Esophagus mucosa (tissue), 1 donor: ENCODE results near the gene SCYL2. TPM values are rescaled to one million over a fixed set of nuclear protein-coding genes. Genes with fewer than 3 reads are reported as not detected.
"Not testable (repeated sequence)": the region's sequence is repeated elsewhere in the genome, so short reads cannot be mapped to it uniquely, and the experiment has no call there.

Experiments
- ATAC-seq: fragments of 200-7000 bp; cut with Tn5 transposase; one replicate; pipeline ENCODE4 v1.9.1; 2020
- total RNA-seq: library from RNA; stranded (reverse); gene quantifications from one replicate; pipeline ENCODE4 v1.2.4, GENCODE V29; 2023
- donor health status: DM: yes; HTN: yes; CAD: no.

SCYL2 gene
- total RNA-seq, 1 donor from 2014 or later, result 29.3 TPM

DNA sequence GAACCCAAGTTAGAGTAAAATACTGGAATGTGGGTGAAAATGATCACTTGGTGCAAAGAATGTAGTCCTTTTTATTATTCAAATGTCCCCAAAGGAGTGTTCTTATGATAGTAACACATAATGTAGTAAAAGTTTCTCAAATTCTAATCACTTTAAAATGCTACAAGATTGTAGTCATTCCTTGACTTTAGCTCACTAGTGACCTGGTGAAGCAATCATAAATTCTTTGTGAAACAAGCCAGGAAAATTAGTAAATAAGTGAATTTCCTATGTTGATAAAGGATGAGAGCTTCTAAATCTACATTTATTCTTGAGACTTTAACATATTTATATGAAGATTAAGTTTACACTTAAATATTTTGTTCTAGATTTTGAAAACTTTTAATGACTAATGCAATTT, 59.2 kb downstream of the SCYL2 start:
- ATAC-seq, result no peak

DNA sequence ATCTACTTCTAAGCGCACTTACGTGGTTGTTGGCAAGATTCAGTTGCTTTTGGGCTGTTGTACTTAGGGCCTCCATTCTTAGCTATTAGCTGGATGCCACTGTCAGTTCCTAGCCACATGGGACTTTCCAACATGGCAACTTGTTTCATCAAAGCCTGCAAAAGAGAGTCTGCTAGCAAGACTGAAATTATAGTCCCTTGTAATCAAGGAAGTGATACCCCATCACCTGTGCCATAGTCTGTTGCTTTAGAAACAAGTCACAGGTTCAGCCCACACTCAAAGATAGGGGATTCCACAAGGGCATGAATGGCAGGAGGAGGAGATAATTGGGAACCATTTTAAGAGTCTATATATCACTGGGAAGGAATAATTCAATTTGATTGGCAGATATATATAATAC, 62.8 kb downstream of the SCYL2 start:
- ATAC-seq, result no peak

DNA sequence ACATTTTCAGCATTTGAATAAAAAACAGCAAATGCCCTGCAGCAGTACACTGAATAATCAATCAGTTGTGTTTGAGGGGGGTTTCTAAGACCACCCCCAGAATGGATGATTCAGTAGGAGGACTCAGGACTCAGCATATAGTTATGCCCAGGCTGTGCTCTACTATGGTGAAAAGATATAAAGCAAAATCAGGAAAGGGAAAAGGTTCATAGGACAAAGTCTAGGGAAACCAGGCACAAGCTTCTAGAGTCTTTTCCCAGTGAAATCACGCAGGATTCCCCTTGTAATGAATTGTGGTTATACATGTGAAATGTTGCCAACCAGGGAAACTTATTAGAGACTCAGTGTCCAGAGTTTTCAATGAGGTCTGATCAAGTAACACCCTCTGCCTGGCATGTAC, 64.9 kb downstream of the SCYL2 start:
- ATAC-seq, result no peak

DNA sequence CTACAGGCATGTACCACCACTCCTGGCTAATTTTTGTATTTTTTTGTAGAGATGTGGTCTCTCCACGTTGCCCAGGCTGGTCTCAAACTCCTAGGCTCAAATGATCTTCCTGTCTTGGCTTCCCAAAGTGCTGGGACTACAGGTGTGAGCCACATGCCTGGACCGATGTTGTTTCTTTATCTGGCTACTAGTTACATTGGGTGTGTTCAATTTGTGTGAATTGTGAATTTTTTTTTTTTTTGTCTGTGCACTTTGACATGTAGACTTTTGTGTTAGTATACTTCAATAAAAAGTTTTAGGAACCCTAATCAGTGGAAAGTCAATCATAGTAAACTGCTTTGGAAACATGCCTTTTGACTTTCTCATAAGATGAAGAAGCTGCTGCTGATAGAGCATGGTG, 65.9 kb downstream of the SCYL2 start:
- ATAC-seq, result no peak

DNA sequence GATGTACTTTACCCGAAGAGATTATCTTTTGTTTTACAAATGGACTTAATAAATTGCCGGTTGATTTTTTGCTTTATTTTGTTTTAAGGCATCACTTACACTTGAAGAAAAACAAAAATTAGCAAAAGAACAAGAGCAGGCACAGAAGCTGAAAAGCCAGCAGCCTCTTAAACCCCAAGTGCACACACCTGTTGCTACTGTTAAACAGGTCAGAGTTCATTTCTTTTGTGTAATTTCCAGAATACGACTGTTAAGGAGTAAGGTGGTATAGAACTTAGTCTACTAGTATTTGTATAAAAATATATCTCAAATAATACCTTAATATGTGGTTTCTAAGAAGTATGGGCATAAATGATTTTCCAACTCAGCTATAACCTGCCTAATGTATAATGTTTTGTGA, 70.3 kb downstream of the SCYL2 start:
- no peak for ATAC-seq

DNA sequence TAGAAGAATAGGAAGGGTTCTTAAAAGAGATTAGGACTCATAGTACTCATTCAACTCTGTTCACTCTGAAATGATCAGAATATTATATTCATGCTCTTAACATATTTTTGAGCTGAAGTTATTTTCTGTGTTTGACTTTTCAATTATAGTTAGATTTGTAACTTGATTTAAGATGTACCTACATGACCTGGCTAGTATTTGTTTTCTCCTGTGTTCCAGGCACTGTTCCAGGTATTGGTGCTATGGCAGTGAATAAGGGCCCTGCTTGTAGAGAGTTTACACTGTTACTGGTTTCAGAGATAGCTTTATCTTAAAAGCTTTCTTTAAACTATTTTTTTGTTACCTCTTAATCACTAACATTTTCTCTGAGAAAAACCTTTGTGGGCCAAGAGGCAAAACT, 70.8 kb downstream of the SCYL2 start:
- ATAC-seq, result no peak

DNA sequence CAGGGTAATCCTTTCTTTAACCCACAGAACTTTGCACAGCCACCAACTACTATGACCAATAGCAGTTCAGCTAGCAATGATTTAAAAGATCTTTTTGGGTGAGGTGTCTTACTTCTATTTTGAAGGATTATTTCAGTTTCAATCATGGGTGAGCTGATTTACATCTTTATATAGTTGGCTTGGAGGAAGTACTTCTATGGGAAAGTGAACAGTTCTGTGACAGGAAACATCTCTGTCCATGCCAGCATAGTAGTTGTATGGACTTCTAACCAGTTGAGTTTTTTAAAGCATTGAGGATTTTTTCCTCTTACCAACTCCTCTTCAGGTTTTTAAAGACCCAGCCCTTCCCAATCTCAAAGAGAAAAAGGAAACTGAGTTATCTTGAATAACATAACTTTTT, 72.1 kb downstream of the SCYL2 start:
- ATAC-seq, result no peak

DNA sequence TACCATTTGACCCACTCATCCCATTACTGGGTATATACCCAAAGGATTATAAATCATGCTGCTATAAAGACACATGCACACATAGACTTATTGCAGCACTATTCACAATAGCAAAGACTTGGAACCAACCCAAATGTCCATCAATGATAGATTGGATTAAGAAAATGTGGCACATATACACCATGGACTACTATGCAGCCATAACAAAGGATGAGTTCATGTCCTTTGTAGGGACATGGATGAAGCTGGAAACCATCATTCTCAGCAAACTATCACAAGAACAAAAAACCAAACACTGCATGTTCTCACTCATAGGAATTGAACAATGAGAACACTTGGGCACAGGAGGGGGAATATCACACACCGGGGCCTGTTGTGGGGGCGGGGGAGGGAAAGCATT, 75.9 kb downstream of the SCYL2 start:
- not testable (repeated sequence) for ATAC-seq

DNA sequence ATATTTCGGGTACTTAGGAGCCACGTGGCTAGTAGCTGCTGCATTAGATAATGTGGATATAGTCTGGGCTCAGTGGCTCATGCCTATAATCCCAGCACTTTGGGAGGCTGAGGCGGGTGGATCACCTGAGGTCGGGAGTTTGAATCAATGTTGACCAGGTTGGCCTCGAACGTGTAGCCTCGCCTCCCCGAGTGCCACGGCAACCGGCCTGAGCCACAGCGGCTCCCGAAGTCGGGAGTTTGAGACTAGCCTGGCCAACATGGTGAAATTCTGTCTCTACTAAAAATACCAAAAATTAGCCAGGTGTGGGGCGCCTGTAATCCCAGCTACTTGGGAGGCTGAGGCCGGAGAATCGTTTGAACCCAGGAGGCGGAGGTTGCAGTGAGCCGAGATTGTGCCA, 77.4 kb downstream of the SCYL2 start:
- ATAC-seq, result not testable (repeated sequence)

DNA sequence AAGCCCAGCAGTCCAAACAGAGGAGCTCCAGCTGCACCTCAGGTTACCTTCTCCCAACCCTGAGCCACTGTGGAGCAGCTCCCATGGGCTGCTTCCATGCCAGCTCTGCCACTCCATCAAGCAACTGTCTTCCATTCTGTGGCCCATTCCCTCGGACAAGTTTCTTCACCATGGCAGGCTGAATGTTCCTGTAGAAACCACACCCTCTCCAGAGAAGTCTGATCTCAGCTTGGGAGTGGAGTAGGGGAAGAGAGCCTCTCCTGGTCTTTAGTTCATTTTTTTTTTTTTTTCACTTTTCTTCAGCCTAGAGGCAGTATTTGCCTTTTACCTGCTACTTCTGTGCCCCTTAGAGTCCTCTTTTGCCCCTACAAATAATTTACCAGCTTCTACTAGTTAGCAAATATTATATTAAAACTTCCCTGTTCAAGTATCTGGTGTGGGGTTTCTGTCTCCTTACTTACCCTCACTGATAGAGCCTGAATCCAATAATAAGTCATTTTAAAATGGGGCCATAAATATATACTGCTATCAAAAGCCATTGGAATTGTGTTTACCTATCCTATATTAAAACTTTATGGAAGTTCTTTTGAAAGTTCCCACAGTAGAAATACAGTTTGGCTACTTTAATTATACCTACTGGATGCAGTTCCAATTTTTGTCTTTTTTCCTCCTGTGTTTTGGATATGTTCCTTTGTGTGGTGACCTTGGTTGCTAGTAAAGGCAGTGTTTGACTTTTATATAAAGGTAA, 78.2 kb downstream of the SCYL2 start:
- ATAC-seq, result no peak

DNA sequence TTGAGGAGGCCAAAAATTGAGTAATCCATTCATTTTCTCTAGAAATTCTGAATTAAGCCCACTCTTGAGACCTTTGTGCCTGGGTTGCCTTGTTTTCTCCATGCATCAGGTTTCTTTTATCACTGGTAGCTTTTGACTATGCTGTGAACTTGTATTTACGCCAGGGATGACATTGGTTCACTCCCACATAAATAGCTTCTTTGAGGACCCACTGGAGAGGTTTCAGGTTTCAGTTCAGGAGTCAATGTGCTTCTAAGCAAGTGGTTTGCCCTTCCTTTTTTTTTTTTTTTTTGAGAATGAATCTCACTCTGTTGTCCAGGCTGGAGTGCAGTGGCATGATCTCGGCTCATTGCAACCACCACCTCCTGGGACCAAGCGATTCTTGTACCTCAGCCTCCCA, 79.7 kb downstream of the SCYL2 start:
- no peak for ATAC-seq

DNA sequence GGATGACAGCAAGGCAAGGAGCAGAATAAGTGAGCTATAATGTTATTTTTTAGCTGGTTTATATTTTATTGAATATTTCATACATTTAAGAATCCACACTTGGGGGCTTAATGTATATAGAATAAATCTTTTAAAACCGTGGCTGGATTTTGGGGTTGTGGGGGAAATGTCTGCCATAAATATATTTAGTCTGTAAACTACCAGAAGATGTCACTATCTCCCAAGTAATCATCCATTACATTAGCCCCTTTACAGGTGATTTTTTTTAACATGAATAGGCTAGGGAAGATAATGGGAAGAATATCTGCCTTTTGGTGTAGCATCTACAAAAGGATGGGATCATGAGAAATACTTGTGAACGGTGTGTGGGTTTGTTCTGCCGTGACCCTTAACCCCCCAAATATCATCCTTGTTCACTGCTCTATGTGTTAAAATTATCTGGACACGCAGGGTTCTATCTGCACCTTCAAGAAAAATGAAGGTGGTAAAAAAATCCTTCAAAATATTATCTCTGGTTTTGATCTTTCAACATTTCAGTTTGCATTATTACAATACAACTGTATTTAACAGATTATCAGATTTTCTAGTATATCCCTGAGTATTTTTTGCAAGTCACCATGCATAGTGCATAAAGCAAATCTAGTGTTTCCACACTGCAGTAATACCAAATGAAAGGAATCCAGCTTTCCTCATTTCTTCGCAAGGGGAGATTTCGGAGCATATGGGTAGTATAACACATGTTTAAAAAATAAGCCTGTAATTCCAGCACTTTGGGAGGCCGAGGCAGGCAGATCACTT, 81.9 kb downstream of the SCYL2 start:
- ATAC-seq, result no peak

DNA sequence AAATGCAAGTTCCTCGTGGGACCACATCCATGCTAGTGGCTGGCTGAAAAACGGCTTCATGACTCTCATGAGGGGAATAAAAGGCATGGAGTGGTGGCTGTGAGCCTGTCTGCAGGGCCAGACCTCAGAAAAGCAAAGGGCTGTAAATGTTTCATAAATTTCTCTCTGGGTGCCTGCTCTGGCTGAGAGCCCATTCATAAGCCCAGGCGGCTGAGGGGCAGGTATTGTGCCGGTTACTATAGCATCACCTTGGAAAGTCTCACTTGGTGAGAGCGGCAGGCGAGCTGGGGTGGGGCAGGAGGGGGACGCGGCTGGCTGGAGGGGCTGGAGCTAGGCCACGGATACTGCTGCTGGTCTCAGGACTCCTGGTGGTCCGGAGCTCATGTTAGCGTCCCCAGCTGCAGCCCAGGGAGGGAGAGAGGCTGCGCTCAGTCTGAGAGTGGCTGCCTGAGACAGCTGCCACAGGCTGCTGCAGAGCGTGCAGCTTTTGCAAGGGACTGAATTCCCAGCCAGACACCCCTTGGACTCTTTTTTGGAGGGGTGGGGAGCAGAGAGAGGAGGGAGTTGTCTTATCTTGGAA, 89.8 kb downstream of the SCYL2 start, which contains the start of gene SLC17A8:
TSS of gene SLC17A8 (plus strand) at position 431 of the 580 bp plus-strand sequence. CDS start 318 bp downstream, outside the sequence.
- ATAC-seq, result no peak

DNA sequence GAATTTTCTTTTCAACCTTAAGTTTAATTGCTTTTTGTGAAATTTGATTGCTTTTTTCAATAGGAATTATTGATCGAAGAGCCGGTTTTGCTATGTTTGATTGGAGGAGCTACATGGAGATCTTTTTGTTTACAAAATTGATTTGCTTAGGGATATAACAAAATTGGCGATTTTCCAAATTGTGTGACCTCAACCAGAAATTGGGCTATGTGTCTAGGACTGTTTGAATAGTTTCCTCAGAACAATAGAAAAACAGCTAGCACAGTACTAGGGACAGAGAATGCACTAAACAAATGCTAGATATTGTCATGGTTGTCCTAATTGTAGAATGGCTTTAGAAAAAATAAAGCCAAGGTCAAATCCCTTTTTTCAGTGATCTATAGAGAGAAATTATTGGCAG, 92.3 kb downstream of the SCYL2 start:
- ATAC-seq, result no peak

DNA sequence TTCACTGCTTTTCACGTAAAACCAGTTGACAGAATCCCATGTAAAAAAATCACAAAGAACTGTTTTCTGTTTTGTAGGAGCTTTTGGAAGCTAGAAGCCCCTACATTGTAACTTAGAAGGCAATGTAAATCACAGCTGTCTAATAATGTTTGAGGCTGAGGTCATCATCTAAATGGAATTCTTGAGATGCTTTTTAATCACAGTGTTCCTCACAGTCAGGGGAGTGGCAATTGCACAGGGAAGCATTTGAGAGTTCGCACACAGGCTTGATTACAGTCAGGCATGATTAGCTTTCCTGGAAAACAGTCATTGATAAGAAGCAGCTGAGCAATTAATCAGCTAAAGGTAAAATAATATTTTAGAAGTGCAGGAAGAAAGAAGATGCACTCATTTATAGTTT, 92.8 kb downstream of the SCYL2 start:
- ATAC-seq, result no peak

DNA sequence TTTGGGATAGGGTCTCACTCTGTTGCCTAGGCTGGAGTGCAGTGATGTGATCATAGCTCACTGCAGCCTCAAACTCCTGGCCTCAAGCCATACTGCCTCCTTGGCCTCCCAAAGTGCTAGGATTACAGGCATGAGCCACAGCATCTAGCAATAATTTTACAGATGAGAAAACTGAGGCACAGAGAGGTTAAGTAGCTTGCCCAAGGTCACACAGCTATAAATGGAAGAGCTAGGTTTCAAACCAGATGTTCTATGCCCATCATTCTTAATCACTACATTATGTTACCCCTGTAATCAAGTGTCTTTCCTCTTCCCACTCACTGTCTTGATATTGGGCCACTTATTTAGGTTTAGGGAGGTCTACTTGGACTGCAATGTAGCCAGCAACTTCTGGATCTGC, 93.5 kb downstream of the SCYL2 start:
- no peak for ATAC-seq

DNA sequence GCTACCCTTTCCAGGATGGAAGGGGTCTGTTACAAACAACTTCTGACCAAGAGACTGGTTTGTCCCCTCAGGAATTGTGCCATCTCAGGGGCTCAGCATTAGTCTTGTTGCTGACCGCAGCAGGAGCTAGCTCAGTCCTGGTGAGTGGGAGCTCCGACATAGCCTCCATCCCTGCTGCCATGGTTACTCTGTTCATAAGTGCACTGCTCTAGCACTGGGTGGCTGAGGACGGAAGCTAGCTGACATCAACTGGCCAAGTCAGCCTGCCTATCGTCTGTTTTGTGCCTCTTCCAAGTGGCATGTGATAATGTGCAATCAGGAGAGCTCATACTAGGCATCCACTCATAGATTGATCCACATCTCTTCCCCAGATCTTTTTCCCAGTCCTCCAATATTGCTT, 97.3 kb downstream of the SCYL2 start:
- no peak for ATAC-seq

DNA sequence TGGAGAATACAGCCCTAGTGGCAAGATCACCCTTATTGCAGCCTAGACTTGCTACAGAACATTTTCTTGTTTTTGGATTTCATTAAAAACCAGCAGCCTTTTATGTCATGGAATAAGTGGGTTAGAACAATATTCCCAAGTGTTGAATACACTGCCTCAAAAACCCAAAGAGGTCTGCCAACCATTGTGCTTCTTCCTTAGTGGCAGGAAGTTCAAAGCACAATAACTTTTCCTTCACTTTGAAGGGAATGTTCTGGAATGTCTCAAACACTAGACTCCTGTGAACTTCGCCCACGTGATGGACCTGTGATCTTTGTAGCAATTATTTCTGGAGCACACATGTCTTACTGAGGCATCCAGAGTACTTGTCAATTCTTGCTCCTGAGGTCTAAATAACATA, 98.4 kb downstream of the SCYL2 start:
- ATAC-seq, result no peak

DNA sequence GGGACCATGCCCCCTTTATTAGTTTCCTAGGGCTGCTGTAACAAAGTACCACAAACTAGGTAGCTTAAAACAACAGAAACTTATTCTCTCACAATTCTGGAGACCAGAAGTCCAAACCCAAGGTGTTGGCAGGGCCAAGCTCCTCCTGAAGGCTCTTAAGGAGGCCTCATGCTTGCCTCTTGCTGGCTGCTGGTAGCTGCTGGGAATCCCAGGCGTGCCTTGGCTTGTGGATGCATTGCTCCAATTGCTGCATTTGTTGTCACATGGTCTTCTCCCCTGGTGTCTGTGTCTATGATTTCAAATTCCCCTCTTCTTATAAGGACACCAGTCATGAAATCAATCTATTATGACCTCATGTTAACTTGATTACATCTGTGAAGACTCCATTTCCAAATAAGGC, 101.1 kb downstream of the SCYL2 start:
- ATAC-seq, result no peak

DNA sequence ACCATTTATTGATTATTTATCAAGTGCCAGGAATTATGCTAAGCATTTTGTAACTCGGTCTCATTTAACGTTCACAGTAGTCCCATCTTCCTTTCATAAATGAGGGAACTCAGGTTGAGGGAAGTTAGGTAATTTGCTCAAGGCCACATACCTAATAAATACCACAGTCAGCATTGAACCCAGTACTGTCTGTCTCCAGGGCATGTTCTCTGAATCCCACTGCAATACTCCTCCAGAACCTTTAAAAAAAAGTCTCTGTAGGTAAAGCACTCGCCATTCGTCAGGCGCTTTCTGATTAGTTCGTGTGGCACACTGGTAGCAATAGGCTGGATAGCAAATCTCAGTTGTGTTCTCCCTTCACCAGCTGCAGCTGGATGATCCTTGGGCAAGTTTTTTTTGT, 104.2 kb downstream of the SCYL2 start:
- no peak for ATAC-seq

DNA sequence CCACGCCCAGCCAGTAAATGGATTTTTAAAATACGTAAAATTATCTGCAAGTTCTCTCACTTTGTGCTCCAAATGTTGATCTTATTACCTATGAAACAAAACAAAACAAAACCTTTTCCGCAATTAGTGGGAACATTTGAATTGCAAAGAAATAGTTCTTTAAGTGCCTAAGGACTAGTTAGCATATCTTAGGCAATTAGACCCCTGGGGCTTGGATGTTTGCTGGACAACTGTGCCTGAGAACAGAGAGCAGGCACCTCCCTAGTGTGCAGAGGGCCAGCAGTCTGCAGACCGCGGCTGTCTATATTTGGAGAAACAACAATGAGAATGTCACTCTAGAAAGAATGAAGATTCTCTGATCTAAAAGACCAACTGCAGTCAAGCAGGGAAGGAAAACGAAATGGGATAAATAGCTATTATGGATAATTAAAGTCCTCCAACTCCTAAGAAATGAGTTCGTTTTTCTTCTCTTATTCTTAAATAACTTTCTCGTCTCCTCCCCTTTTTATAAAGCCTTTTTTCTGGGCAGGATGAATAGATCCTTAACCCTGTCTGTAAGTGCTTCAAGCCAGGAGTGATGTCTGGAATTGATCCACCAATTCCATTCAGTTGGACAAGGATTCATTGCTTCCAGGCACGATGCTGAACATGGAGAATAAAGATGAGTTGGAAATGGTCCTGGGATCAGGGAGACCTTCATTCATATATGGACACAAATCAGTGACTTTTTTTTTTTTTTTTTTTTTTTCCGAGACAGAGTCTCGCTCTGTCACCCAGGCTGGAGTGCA, 106.1 kb downstream of the SCYL2 start:
- no peak for ATAC-seq

DNA sequence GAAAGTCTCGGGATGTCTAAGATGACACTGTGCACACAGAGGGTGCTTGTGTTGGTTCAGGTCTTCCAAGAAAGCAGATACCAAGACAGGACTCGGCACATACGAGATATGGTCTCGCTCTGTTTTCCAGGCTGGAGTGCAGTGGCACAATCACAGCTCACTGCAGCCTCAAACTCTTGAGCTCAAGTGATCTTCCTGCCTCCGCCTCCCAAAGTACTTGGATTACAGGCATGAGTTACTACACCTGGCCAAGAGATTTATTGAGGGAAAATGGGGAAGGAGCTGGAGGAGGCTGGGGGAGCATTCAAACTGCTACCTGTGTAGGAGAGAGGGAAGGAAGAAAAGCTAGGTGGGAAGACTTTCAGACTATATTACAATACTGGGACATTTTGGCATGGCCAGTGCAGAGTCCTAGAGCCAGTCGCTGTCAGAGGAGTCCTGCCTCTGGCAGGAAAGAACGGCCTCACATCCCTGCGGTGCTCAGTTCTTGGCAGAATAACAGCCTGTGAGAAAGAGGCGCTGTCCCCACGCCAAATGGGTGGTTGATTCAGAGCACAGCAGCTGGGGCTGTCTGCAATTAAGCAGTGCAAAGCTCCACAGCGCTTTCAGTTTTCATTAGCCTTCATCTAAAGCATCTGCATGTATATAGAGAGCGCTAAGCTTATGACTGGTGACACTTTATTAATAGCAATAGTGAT, 108.2 kb downstream of the SCYL2 start:
- no peak for ATAC-seq
